HG03108 (cell line): Measurements from ENCODE around the gene RAB3C.

Source experiments
- ATAC-seq: cut with Tn5 transposase; IDR thresholded peaks from one replicate; pipeline ENCODE4 v1.9.1; 2021; ENCODE audit warnings: moderate library complexity; ENCODE audit not compliant: unreplicated experiment

RAB3C gene

DNA sequence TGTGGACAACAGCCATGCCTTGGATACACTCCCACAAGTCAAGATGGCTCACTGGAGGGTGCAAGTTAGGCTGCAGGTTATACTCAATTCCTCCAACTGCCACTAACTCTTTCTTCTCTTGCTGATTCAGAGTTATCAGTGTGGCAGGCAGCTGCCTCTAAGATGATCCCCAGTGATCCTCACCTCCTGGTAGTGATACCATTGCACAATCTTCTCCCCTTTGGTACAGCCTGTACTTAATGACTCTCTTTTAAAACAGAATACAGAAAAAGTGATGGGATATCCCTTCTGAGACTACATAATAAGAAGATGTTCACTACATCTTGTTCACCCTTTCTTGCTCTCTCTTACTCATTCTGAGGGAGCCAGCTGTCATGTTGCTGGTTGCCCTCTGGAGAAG, 323.1 kb downstream of the RAB3C start:
- ATAC-seq = no peak
